ENCODE results near the gene APOA5.

APOA5 gene

GRCh38 chr11:116793772-116794097 lies 2.1 kb upstream of the APOA5 start:
- Histone ChIP-seq H3K27ac (ENCODE audit: low read depth, low read length) (no peak overlapping the region), H3K27me3 (ENCODE audit: low read length) (no peaks in the 10 kb centered on the region), H3K9me3 (ENCODE audit: insufficient read depth, low read length) (no peaks in the 10 kb centered on the region), H4K20me1 (ENCODE audit: low read depth, low read length) (no peaks in the 10 kb centered on the region), H3K36me3 (ENCODE audit: low read length) (no peaks in the 10 kb centered on the region), H3K9me2 (replicated peaks; ENCODE audit: insufficient read depth, low read length) (no peaks in the 10 kb centered on the region), H3K9ac (ENCODE audit: low read length) (no peak overlapping the region), H3K79me2 (ENCODE audit: insufficient read depth, low read length) (no peaks in the 10 kb centered on the region), H3K4me3 (ENCODE audit: insufficient read depth, low read length, poor library complexity, severe bottlenecking) (no peak overlapping the region), H3K4me2 (ENCODE audit: low read depth, low read length, poor library complexity, severe bottlenecking) (no peak overlapping the region), H3F3A (ENCODE audit: insufficient read depth) (no peaks in the 10 kb centered on the region), H2AFZ (ENCODE audit: low read depth, low read length, severe bottlenecking) (no peak overlapping the region)
- TF ChIP-seq, protein P1, sequence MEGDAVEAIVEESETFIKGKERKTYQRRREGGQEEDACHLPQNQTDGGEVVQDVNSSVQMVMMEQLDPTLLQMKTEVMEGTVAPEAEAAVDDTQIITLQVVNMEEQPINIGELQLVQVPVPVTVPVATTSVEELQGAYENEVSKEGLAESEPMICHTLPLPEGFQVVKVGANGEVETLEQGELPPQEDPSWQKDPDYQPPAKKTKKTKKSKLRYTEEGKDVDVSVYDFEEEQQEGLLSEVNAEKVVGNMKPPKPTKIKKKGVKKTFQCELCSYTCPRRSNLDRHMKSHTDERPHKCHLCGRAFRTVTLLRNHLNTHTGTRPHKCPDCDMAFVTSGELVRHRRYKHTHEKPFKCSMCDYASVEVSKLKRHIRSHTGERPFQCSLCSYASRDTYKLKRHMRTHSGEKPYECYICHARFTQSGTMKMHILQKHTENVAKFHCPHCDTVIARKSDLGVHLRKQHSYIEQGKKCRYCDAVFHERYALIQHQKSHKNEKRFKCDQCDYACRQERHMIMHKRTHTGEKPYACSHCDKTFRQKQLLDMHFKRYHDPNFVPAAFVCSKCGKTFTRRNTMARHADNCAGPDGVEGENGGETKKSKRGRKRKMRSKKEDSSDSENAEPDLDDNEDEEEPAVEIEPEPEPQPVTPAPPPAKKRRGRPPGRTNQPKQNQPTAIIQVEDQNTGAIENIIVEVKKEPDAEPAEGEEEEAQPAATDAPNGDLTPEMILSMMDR (IDR thresholded peaks at IDR 0.05; ENCODE audit: insufficient read depth, low read length, poor library complexity, severe bottlenecking) = no peak
- no peak for TF ChIP-seq EZH2phosphoT487 (conservative IDR thresholded peaks at IDR 0.05; ENCODE audit: low read length)

GRCh38 chr11:116792869-116793771 lies 1.4 kb upstream of the APOA5 start:
- Histone ChIP-seq H3K4me2 (ENCODE audit: low read depth, low read length, poor library complexity, severe bottlenecking) (no peak overlapping the region), H3K9me2 (replicated peaks; ENCODE audit: insufficient read depth, low read length) (no peaks in the 10 kb centered on the region), H3K27ac (ENCODE audit: low read depth, low read length) (no peak overlapping the region), H2AFZ (ENCODE audit: low read depth, low read length, severe bottlenecking) (no peak overlapping the region), H3K36me3 (ENCODE audit: low read length) (no peaks in the 10 kb centered on the region), H3F3A (ENCODE audit: insufficient read depth) (no peaks in the 10 kb centered on the region), H3K4me3 (ENCODE audit: insufficient read depth, low read length, poor library complexity, severe bottlenecking) (no peak overlapping the region), H3K27me3 (ENCODE audit: low read length) (no peaks in the 10 kb centered on the region), H3K79me2 (ENCODE audit: insufficient read depth, low read length) (no peaks in the 10 kb centered on the region), H3K9me3 (ENCODE audit: insufficient read depth, low read length) (no peaks in the 10 kb centered on the region), H4K20me1 (ENCODE audit: low read depth, low read length) (no peaks in the 10 kb centered on the region), H3K9ac (ENCODE audit: low read length) (no peak overlapping the region)
- TF ChIP-seq EZH2phosphoT487 (conservative IDR thresholded peaks at IDR 0.05; ENCODE audit: low read length) = no peak
- TF ChIP-seq, protein P1 (IDR thresholded peaks at IDR 0.05; ENCODE audit: insufficient read depth, low read length, poor library complexity, severe bottlenecking) = no peak

- H3K4me3 ChIP-seq (ENCODE audit: insufficient read depth, low read length, poor library complexity, severe bottlenecking) = no peak overlapping the region
- no peaks in the 10 kb centered on the region for H3K36me3 ChIP-seq (ENCODE audit: low read length)
- no peaks in the 10 kb centered on the region for H3K27me3 ChIP-seq (ENCODE audit: low read length)
- H2AFZ ChIP-seq (ENCODE audit: low read depth, low read length, severe bottlenecking) = no peak overlapping the region
- H3F3A ChIP-seq (ENCODE audit: insufficient read depth) = no peaks in the 10 kb centered on the region
- no peak overlapping the region for H3K9ac ChIP-seq (ENCODE audit: low read length)
- no peak overlapping the region for H3K27ac ChIP-seq (ENCODE audit: low read depth, low read length)
- no peaks in the 10 kb centered on the region for H4K20me1 ChIP-seq (ENCODE audit: low read depth, low read length)
- H3K79me2 ChIP-seq (ENCODE audit: insufficient read depth, low read length) = peaks cover 6% of the 10 kb centered on the region
- TF ChIP-seq EZH2phosphoT487 (conservative IDR thresholded peaks at IDR 0.05; ENCODE audit: low read length) = no peak
- TF ChIP-seq, protein P1 (IDR thresholded peaks at IDR 0.05; ENCODE audit: insufficient read depth, low read length, poor library complexity, severe bottlenecking) = no peak
- H3K9me2 ChIP-seq (replicated peaks; ENCODE audit: insufficient read depth, low read length) = no peaks in the 10 kb centered on the region
- no peaks in the 10 kb centered on the region for H3K9me3 ChIP-seq (ENCODE audit: insufficient read depth, low read length)
- H3K4me2 ChIP-seq (ENCODE audit: low read depth, low read length, poor library complexity, severe bottlenecking) = no peak overlapping the region
Observed at GRCh38 chr11:116792144-116792868, 627 bp upstream of the APOA5 start.
